WTC11 (cell line): Measurements from ENCODE around the gene AZU1.

Source experiments
- CTCF ChIP-seq: fragments of 200-600 bp; IDR thresholded peaks from 2 replicates; pipeline ENCODE4 v1.8.0; 2022; ENCODE audit warnings: antibody characterized with exemption
- MAX ChIP-seq: sonication (generic); formaldehyde crosslinking; IDR thresholded peaks from 2 replicates; pipeline ENCODE4 v1.8.0; 2022; ENCODE audit warnings: mild to moderate bottlenecking, missing genetic modification reagents

- TF ChIP-seq CTCF = no peak
- TF ChIP-seq MAX (CRISPR knock-in tag) = no peak
These were observed 6.6 kb downstream of the AZU1 start for GRCh38 chr19:834216-834615.
